ENCODE measurements around the gene CCT7. TPM values are rescaled to one million over a fixed set of nuclear protein-coding genes. Genes with fewer than 3 reads are reported as not detected.

Gene CCT7
- total and polyA plus RNA-seq, 10 of the 15 experiments (the other 5 are each of a cell fraction or from before 2014, with no cell fraction given) = 206 to 598 (median 486) TPM

DNA sequence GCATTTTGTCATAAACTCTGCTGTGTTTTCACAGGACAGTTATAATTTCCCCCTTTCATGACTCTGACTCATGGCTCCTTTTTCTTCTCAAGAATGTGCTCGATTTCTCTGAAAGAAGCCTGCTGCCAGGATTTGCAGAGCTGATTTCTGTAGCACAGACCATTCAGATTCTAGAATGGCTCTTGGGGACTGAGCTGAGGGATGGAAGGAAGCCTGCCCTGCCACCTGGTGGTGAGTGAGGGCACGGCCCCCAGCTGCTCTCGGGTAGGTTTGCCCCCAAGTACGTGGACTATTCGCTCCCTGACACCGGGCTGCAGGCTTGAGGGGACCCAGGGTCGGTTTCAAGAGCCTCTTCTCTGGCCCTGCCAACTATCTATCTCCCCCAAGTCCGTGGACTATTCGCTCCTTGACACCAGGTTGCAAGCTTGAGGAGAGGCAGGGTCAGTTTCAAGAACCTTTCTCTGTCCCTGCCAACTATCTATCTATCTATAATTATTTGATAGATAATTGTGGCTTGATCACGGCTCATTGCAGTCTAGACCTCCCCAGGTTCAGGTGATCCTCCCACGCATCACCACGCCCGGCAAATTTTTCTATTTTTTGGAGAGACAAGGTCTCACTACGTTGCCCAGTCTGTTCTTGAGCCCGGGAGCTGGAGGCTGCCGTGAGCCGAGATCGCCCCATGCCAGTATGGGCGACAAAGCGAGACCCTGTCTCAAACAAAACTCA lies 21.5 kb upstream of the CCT7 start (continued):
- TF ChIP-seq, protein P1, sequence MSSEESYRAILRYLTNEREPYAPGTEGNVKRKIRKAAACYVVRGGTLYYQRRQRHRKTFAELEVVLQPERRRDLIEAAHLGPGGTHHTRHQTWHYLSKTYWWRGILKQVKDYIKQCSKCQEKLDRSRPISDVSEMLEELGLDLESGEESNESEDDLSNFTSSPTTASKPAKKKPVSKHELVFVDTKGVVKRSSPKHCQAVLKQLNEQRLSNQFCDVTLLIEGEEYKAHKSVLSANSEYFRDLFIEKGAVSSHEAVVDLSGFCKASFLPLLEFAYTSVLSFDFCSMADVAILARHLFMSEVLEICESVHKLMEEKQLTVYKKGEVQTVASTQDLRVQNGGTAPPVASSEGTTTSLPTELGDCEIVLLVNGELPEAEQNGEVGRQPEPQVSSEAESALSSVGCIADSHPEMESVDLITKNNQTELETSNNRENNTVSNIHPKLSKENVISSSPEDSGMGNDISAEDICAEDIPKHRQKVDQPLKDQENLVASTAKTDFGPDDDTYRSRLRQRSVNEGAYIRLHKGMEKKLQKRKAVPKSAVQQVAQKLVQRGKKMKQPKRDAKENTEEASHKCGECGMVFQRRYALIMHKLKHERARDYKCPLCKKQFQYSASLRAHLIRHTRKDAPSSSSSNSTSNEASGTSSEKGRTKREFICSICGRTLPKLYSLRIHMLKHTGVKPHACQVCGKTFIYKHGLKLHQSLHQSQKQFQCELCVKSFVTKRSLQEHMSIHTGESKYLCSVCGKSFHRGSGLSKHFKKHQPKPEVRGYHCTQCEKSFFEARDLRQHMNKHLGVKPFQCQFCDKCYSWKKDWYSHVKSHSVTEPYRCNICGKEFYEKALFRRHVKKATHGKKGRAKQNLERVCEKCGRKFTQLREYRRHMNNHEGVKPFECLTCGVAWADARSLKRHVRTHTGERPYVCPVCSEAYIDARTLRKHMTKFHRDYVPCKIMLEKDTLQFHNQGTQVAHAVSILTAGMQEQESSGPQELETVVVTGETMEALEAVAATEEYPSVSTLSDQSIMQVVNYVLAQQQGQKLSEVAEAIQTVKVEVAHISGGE (CRISPR knock-in tag; IDR thresholded peaks at IDR 0.05) = no peak
- TF ChIP-seq NFYA (IDR thresholded peaks at IDR 0.05; ENCODE audit: borderline replicate concordance, low read depth, low read length) = no peak
- TF ChIP-seq, protein P2, sequence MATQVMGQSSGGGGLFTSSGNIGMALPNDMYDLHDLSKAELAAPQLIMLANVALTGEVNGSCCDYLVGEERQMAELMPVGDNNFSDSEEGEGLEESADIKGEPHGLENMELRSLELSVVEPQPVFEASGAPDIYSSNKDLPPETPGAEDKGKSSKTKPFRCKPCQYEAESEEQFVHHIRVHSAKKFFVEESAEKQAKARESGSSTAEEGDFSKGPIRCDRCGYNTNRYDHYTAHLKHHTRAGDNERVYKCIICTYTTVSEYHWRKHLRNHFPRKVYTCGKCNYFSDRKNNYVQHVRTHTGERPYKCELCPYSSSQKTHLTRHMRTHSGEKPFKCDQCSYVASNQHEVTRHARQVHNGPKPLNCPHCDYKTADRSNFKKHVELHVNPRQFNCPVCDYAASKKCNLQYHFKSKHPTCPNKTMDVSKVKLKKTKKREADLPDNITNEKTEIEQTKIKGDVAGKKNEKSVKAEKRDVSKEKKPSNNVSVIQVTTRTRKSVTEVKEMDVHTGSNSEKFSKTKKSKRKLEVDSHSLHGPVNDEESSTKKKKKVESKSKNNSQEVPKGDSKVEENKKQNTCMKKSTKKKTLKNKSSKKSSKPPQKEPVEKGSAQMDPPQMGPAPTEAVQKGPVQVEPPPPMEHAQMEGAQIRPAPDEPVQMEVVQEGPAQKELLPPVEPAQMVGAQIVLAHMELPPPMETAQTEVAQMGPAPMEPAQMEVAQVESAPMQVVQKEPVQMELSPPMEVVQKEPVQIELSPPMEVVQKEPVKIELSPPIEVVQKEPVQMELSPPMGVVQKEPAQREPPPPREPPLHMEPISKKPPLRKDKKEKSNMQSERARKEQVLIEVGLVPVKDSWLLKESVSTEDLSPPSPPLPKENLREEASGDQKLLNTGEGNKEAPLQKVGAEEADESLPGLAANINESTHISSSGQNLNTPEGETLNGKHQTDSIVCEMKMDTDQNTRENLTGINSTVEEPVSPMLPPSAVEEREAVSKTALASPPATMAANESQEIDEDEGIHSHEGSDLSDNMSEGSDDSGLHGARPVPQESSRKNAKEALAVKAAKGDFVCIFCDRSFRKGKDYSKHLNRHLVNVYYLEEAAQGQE (IDR thresholded peaks at IDR 0.05; ENCODE audit: low read depth, low read length) = no peak
- no peak for TF ChIP-seq EP300 (IDR thresholded peaks at IDR 0.05; ENCODE audit: borderline replicate concordance in 1 of 2, control insufficient read depth in 1 of 2, low read depth in 2 of 2, low read length in 2 of 2)
- TF ChIP-seq, protein P3, sequence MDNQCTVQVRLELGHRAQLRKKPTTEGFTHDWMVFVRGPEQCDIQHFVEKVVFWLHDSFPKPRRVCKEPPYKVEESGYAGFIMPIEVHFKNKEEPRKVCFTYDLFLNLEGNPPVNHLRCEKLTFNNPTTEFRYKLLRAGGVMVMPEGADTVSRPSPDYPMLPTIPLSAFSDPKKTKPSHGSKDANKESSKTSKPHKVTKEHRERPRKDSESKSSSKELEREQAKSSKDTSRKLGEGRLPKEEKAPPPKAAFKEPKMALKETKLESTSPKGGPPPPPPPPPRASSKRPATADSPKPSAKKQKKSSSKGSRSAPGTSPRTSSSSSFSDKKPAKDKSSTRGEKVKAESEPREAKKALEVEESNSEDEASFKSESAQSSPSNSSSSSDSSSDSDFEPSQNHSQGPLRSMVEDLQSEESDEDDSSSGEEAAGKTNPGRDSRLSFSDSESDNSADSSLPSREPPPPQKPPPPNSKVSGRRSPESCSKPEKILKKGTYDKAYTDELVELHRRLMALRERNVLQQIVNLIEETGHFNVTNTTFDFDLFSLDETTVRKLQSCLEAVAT (IDR thresholded peaks at IDR 0.05) = no peak
- TF ChIP-seq FOS (IDR thresholded peaks at IDR 0.05; ENCODE audit: borderline replicate concordance, extremely low read depth, insufficient read length) = no peak
- TF ChIP-seq CBFB (IDR thresholded peaks at IDR 0.05; ENCODE audit: low read depth) = no peak
- TF ChIP-seq, protein P4, sequence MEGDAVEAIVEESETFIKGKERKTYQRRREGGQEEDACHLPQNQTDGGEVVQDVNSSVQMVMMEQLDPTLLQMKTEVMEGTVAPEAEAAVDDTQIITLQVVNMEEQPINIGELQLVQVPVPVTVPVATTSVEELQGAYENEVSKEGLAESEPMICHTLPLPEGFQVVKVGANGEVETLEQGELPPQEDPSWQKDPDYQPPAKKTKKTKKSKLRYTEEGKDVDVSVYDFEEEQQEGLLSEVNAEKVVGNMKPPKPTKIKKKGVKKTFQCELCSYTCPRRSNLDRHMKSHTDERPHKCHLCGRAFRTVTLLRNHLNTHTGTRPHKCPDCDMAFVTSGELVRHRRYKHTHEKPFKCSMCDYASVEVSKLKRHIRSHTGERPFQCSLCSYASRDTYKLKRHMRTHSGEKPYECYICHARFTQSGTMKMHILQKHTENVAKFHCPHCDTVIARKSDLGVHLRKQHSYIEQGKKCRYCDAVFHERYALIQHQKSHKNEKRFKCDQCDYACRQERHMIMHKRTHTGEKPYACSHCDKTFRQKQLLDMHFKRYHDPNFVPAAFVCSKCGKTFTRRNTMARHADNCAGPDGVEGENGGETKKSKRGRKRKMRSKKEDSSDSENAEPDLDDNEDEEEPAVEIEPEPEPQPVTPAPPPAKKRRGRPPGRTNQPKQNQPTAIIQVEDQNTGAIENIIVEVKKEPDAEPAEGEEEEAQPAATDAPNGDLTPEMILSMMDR (IDR thresholded peaks at IDR 0.05 in 2 of 3, conservative IDR thresholded peaks at IDR 0.05 in 1 of 3; ENCODE audit: control insufficient read depth in 2 of 3, extremely low read depth in 1 of 3, insufficient read depth in 1 of 3, low read depth in 3 of 3, low read length in 3 of 3) = peak; percentile 88 to 97 (median 96)
- peak; percentile 67; the same call in 1 of the 2 replicates for TF ChIP-seq SMC3 (IDR thresholded peaks at IDR 0.05; ENCODE audit: borderline replicate concordance, low read length)
- no peak for TF ChIP-seq STAT1 (conservative IDR thresholded peaks at IDR 0.05)
- TF ChIP-seq FOXK2 (IDR thresholded peaks at IDR 0.05) = no peak
- TF ChIP-seq, protein P5, sequence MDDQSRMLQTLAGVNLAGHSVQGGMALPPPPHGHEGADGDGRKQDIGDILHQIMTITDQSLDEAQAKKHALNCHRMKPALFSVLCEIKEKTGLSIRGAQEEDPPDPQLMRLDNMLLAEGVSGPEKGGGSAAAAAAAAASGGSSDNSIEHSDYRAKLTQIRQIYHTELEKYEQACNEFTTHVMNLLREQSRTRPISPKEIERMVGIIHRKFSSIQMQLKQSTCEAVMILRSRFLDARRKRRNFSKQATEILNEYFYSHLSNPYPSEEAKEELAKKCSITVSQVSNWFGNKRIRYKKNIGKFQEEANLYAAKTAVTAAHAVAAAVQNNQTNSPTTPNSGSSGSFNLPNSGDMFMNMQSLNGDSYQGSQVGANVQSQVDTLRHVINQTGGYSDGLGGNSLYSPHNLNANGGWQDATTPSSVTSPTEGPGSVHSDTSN (IDR thresholded peaks at IDR 0.05; ENCODE audit: insufficient replicate concordance, low read depth, low read length) = no peak
- TF ChIP-seq PAX8 (IDR thresholded peaks at IDR 0.05) = no peak
- no peak for TF ChIP-seq ATF7 (IDR thresholded peaks at IDR 0.05; ENCODE audit: low read depth)
- no peak for TF ChIP-seq SP1 (IDR thresholded peaks at IDR 0.05; ENCODE audit: low read depth, low read length)
- TF ChIP-seq IKZF2 (IDR thresholded peaks at IDR 0.05) = no peak
- TF ChIP-seq ZNF217 (IDR thresholded peaks at IDR 0.05) = no peak
- TF ChIP-seq BMI1 (IDR thresholded peaks at IDR 0.05; ENCODE audit: borderline replicate concordance) = no peak
